ENCODE results near the gene KLHL26.
A peak's percentile ranks its signal among the peaks of the same experiment; 100 is the strongest.
"Not testable (repeated sequence)": the region's sequence is repeated elsewhere in the genome, so short reads cannot be mapped to it uniquely, and the experiment has no call there.

KLHL26 gene

DNA sequence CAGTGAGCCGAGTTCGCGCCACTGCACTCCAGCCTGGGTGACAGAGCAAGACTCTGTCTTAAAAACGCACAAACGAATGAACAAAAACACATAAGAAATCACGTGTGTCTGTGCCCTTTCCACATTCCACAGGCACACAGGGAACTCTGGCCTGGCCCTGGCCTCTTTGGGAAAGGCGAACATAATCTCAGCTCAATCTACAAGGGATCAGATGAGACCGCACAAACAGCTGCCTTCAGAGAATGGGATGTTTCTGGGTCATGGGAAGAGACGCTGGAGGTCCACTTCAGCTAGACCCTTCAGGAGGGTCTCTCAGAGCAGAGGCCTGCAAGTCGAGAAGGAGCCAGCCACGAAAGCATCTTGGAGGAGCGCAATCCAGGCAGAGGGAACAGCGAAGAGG, 40.3 kb downstream of the KLHL26 start:
- TF ChIP-seq, protein P1, sequence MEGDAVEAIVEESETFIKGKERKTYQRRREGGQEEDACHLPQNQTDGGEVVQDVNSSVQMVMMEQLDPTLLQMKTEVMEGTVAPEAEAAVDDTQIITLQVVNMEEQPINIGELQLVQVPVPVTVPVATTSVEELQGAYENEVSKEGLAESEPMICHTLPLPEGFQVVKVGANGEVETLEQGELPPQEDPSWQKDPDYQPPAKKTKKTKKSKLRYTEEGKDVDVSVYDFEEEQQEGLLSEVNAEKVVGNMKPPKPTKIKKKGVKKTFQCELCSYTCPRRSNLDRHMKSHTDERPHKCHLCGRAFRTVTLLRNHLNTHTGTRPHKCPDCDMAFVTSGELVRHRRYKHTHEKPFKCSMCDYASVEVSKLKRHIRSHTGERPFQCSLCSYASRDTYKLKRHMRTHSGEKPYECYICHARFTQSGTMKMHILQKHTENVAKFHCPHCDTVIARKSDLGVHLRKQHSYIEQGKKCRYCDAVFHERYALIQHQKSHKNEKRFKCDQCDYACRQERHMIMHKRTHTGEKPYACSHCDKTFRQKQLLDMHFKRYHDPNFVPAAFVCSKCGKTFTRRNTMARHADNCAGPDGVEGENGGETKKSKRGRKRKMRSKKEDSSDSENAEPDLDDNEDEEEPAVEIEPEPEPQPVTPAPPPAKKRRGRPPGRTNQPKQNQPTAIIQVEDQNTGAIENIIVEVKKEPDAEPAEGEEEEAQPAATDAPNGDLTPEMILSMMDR (IDR thresholded peaks at IDR 0.05; ENCODE audit: low read depth, low read length), result no peak
- no peak for DNase-seq (ENCODE audit: extremely low read depth, low read depth)

DNA sequence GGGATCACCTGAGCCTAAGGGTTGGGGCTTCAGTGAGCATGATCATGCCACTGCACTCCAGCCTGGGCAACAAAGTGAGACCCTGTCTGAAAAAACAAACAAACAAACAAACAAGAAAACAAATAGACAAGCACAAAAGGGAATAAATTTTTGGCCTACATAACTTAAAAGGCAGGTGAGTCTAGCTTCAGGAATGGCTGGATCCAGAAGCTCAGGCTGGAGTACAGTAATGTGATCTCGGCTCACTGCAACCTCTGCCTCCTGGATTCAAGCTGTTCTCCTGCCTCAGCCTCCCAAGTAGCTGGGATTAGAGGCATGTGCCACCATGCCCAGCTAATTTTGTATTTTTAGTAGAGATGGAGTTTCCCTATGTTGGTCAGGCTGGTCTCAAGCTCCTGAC, 43.3 kb downstream of the KLHL26 start:
- not testable (repeated sequence) for DNase-seq (ENCODE audit: extremely low read depth, low read depth)

DNA sequence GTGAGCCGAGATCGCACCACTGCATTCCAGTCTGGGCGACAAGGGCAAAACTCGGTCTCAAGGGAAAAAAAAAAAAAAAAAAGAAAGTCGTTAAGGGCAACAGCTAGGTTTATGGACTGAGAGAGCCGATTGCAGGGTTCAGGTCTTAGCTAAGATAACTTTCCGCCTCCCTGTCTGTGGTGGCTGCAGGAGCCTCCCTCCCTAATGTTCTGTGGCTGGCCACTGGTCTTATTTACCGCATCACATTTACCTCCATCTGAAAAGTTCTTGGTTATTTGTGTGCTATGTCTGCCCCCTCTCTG, 45.9 kb downstream of the KLHL26 start:
- TF ChIP-seq, protein P1 (IDR thresholded peaks at IDR 0.05; ENCODE audit: low read depth, low read length), result no peak
- no peak for DNase-seq (ENCODE audit: extremely low read depth, low read depth)

DNA sequence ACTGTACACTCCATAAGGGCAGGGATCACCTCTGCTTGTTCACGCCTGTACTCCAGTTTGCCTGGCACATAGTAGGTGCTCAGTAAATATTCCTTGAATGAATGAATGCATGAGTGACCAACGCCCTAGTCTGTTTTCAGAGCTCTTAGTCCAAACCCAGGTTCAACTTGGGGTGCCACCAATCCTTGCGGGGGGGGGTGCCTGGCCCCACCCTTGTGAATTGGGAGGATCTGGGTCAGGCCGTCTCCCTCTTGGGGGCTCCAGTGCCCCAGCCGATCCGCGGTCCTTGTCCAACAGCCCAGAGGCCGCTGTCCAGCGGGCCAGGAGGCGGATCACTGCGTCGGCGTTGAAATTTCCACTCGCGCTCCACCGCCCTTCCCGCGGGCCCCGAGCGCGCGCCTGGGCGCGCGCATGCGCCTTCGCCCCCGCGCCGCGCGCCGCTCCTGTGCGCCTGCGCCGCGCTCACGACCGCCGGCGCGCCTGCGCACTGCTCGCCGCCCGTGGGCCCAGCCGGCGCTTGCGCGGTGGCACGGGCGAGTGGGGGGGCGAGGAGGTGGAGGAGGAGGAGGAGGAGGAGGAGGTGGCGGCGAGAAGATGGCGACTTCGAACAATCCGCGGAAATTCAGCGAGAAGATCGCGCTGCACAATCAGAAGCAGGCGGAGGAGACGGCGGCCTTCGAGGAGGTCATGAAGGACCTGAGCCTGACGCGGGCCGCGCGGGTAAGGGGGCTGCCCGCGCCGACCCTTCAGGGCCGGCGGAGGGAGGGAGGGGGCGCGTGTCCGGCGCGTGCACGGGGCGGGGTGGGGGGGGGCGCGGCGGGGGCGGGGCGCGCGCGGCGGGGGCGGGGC, 46.5 kb downstream of the KLHL26 start, which contains the start of gene CRTC1:
Gene CRTC1, plus strand, starts transcription at position 572 of the 849 bp plus-strand sequence. Its CDS starts 23 bp downstream, at position 595.
- TF ChIP-seq, protein P1 (IDR thresholded peaks at IDR 0.05; ENCODE audit: low read depth, low read length), result no peak
- DNase-seq (ENCODE audit: extremely low read depth, low read depth), result peak; percentile 62

DNA sequence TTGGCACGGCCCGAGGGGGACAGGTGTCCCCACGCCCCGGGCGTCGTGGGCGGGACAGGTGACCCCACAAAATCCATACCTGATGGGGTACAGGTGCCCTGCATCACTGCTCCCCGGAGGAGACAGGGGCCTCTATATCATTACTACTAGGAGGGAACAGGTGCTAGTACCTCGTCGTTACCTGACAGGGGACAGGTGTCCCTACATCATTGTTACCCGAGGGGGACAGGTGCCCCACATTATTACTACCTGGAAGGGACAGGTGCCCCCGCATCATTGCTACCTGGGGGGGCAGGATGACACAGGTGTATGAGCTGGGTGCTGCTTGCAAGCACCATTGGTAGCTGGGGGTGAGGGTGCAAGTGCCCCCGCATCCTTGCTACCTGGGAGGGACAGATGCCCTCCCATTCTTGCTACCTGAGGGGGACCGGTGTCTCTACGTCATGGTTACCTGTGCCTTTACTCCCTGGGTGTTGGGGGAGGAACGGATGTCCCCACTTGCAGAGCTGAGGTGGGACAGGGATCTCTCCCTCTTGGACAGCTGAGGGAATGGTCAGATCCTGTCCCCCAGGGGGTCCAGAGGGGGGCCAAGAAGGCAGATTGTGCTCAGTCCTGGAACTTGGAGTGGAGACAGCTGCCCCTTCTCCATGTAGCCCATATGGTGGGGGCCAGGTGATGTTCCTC, 47.3 kb downstream of the KLHL26 start:
- TF ChIP-seq, protein P1 (IDR thresholded peaks at IDR 0.05; ENCODE audit: low read depth, low read length), result no peak

DNA sequence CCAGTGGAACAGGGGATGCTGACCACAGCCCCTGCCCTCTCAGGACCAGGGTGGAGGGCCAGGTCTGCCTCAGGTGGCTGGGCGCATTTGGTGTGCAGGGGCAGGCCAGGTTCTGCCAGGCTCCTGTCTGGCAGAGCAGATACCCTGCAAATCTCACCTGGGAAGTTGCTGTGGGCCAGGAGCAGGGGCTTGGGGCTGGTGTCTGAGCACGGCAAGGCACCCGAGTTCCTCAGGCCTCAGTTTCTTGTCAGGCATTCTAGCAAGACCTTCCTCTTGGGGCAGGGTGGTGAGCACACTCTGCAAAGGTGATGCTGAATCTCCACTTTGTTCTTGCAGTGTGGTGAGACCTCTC, 47.8 kb downstream of the KLHL26 start:
- no peak for DNase-seq (ENCODE audit: extremely low read depth, low read depth)
- TF ChIP-seq, protein P1 (IDR thresholded peaks at IDR 0.05; ENCODE audit: low read depth, low read length), result no peak

More for the DNA sequence above, 47.3 kb downstream of the KLHL26 start:
- no peak for DNase-seq (ENCODE audit: extremely low read depth, low read depth)

DNA sequence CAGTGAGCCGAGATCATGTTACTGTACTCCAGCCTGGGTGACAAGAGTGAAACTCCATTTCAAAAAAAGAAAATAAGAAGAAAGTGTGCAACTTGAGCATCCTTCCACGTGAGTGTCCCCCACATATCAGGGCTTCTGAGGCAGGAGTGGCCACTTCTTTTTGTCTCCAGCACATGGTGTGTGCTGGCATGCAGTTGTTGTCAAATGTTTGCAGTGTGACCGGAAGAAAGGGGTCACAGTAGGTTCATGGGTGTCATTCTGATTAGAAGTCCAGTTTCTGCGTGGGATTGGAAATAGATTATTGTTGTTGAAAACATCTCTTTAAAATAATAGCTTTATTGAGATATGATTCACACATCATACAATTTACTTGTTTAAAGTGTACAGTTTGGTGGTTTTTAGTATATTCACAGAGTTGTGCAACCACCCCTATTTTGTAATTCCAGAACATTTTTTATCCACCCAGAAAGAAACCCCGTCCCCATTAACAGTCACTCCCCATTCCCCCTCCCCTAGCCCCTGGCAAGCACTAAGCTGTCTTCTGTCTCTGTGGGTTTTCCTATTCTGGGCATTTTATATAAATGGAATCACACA, 48.9 kb downstream of the KLHL26 start:
- TF ChIP-seq, protein P1 (IDR thresholded peaks at IDR 0.05; ENCODE audit: low read depth, low read length), result no peak
- no peak for DNase-seq (ENCODE audit: extremely low read depth, low read depth)

All from AG09319 (cell line).